HepG2 (cell line): ENCODE measurements around the gene GTF2A2. TPM values are rescaled to one million over a fixed set of nuclear protein-coding genes. Genes with fewer than 3 reads are reported as not detected.

Experiments used
- GPN1 ChIP-seq: sonication (generic); formaldehyde crosslinking; IDR thresholded peaks from 2 replicates; pipeline ENCODE4 v1.5.1; 2020; ENCODE audit warnings: missing genetic modification reagents, borderline replicate concordance
- KDM4B ChIP-seq: sonication (generic); formaldehyde crosslinking; IDR thresholded peaks from 2 replicates; pipeline ENCODE4 v1.4.0; 2020; ENCODE audit warnings: missing genetic modification reagents
- KLF11 ChIP-seq: IDR thresholded peaks from 2 replicates; pipeline ENCODE4 v1.6.1; 2016; ENCODE audit warnings: missing compliant biosample characterization
- RARA ChIP-seq: IDR thresholded peaks from 2 replicates; pipeline ENCODE4 v1.6.1; 2016; ENCODE audit warnings: missing genetic modification reagents, missing compliant biosample characterization
- SMAD3 ChIP-seq: sonication (generic); formaldehyde crosslinking; IDR thresholded peaks from 2 replicates; pipeline ENCODE4 v1.4.0; 2020; ENCODE audit warnings: missing genetic modification reagents
- SP4 ChIP-seq: sonication (generic); formaldehyde crosslinking; IDR thresholded peaks from 2 replicates; pipeline ENCODE4 v1.8.1; 2023; ENCODE audit warnings: mild to moderate bottlenecking, missing genetic modification reagents
- ZNF280B ChIP-seq: sonication (generic); formaldehyde crosslinking; IDR thresholded peaks from 2 replicates; pipeline ENCODE4 v1.5.0; 2020; ENCODE audit warnings: missing genetic modification reagents, mild to moderate bottlenecking, borderline replicate concordance
- ZNF558 ChIP-seq: sonication (generic); formaldehyde crosslinking; IDR thresholded peaks from 2 replicates; pipeline ENCODE4 v1.9.0; 2022; ENCODE audit warnings: mild to moderate bottlenecking, missing genetic modification reagents, borderline replicate concordance
- ZNF598 ChIP-seq: sonication (generic); formaldehyde crosslinking; IDR thresholded peaks from 2 replicates; pipeline ENCODE4 v1.5.1; 2020; ENCODE audit warnings: mild to moderate bottlenecking, missing genetic modification reagents, borderline replicate concordance
- ZNF770 ChIP-seq: sonication (generic); formaldehyde crosslinking; IDR thresholded peaks from 2 replicates; pipeline ENCODE4 v1.5.0; 2020; ENCODE audit warnings: mild to moderate bottlenecking, missing genetic modification reagents
- polyA plus RNA-seq, 8 experiments: library from polyadenylated mRNA; depleted of rRNA in 3 of 8; stranded (reverse) in 7 of 8; unstranded in 1 of 8; fragments of >200 nt; fragmentation: Illumina TruSeq in 4 of 8; extraction: Trizol in 4 of 8; gene quantifications; 2 replicates each; pipeline versions ENCODE4 v1.2.1 to v1.2.3, GENCODE V29; 2011 to 2016; ENCODE audit warnings: low read depth in 4 of 8, missing spikeins in 1 of 8, mixed read lengths in 1 of 8; ENCODE audit not compliant: insufficient read depth in 1 of 8
- total RNA-seq, 5 experiments: library from RNA; depleted of rRNA; stranded (reverse); fragments of >200 nt; fragmentation: Illumina TruSeq; extraction: Trizol; gene quantifications; 2 replicates each; pipeline ENCODE4 v1.2.3, GENCODE V29; 2016; ENCODE audit warnings: low read depth in 1 of 5
- TF ChIP-seq, protein P1 (sequence below), 2 experiments: sonication (generic) in 1 of 2; formaldehyde crosslinking in 1 of 2; IDR thresholded peaks; 2 replicates each; pipeline versions ENCODE4 v1.4.0 to v1.6.1; 2018 to 2020; ENCODE audit warnings: missing genetic modification reagents in 2 of 2, borderline replicate concordance in 1 of 2, low read depth in 1 of 2, mild to moderate bottlenecking in 1 of 2, missing biosample characterization in 1 of 2
- TF ChIP-seq, protein P2 (sequence below): sonication (generic); formaldehyde crosslinking; IDR thresholded peaks from 2 replicates; pipeline ENCODE4 v1.5.0; 2020; ENCODE audit warnings: mild to moderate bottlenecking, missing genetic modification reagents, moderate library complexity
- TF ChIP-seq, protein P3 (sequence below): IDR thresholded peaks from 2 replicates; pipeline ENCODE4 v1.6.1; 2012; ENCODE audit warnings: low read depth, low read length, improper control_type of control experiment

Gene GTF2A2
- total and polyA plus RNA-seq, 2 of the 13 experiments (the other 11 are each of a cell fraction or from before 2014, with no cell fraction given) = 24.4 to 106 TPM

GRCh38 chr15:59656897-59657634 is at the start of gene GTF2A2 (continued):
- TF ChIP-seq, protein P1, sequence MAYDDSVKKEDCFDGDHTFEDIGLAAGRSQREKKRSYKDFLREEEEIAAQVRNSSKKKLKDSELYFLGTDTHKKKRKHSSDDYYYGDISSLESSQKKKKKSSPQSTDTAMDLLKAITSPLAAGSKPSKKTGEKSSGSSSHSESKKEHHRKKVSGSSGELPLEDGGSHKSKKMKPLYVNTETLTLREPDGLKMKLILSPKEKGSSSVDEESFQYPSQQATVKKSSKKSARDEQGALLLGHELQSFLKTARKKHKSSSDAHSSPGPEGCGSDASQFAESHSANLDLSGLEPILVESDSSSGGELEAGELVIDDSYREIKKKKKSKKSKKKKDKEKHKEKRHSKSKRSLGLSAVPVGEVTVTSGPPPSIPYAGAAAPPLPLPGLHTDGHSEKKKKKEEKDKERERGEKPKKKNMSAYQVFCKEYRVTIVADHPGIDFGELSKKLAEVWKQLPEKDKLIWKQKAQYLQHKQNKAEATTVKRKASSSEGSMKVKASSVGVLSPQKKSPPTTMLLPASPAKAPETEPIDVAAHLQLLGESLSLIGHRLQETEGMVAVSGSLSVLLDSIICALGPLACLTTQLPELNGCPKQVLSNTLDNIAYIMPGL (CRISPR knock-in tag; IDR thresholded peaks at IDR 0.05; ENCODE audit: borderline replicate concordance in 1 of 2, low read depth in 1 of 2) = peak; percentile 81 to 87; a peak in 3 of 4 replicates
- TF ChIP-seq ZNF558 (CRISPR knock-in tag) (peak; percentile 79; the same call in 1 of the 2 replicates), KLF11 (CRISPR knock-in tag) (peak; percentile 80; the same call in 1 of the 2 replicates), KDM4B (CRISPR knock-in tag) (peak; percentile 68; the same call in 1 of the 2 replicates), SP4 (CRISPR knock-in tag) (peak; percentile 87), ZNF280B (CRISPR knock-in tag) (peak; percentile 88), ZNF598 (CRISPR knock-in tag) (peak; percentile 31; the same call in 1 of the 2 replicates), RARA (0 out of 2 replicates have a peak, but pooled peaks have one; percentile 9), GPN1 (CRISPR knock-in tag) (no peak), SMAD3 (peak; percentile 37; the same call in 1 of the 2 replicates), ZNF770 (CRISPR knock-in tag) (no peak)
- TF ChIP-seq, protein P2, sequence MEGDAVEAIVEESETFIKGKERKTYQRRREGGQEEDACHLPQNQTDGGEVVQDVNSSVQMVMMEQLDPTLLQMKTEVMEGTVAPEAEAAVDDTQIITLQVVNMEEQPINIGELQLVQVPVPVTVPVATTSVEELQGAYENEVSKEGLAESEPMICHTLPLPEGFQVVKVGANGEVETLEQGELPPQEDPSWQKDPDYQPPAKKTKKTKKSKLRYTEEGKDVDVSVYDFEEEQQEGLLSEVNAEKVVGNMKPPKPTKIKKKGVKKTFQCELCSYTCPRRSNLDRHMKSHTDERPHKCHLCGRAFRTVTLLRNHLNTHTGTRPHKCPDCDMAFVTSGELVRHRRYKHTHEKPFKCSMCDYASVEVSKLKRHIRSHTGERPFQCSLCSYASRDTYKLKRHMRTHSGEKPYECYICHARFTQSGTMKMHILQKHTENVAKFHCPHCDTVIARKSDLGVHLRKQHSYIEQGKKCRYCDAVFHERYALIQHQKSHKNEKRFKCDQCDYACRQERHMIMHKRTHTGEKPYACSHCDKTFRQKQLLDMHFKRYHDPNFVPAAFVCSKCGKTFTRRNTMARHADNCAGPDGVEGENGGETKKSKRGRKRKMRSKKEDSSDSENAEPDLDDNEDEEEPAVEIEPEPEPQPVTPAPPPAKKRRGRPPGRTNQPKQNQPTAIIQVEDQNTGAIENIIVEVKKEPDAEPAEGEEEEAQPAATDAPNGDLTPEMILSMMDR (CRISPR knock-in tag) = no peak
- TF ChIP-seq, protein P3, sequence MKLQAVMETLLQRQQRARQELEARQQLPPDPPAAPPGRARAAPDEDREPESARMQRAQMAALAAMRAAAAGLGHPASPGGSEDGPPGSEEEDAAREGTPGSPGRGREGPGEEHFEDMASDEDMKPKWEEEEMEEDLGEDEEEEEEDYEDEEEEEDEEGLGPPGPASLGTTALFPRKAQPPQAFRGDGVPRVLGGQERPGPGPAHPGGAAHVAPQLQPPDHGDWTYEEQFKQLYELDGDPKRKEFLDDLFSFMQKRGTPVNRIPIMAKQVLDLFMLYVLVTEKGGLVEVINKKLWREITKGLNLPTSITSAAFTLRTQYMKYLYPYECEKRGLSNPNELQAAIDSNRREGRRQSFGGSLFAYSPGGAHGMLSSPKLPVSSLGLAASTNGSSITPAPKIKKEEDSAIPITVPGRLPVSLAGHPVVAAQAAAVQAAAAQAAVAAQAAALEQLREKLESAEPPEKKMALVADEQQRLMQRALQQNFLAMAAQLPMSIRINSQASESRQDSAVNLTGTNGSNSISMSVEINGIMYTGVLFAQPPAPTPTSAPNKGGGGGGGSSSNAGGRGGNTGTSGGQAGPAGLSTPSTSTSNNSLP = no peak
